Osteocyte (in vitro differentiated cells): ENCODE data around the gene PHC2. TPM values are rescaled to one million over a fixed set of nuclear protein-coding genes. Genes with fewer than 3 reads are reported as not detected.

ENCODE experiments used
- DNase-seq: peaks from one replicate; pipeline ENCODE4 v3.0.0; 2021; ENCODE audit warnings: mixed read lengths; ENCODE audit not compliant: unreplicated experiment; ENCODE audit errors: extremely low spot score
- H3K27ac Mint-ChIP-seq: one replicate; pipeline ENCODE4 v1.8.0; 2021; ENCODE audit warnings: mild to moderate bottlenecking, mixed read lengths; ENCODE audit not compliant: unreplicated experiment
- H3K27me3 Mint-ChIP-seq: one replicate; pipeline ENCODE4 v1.8.0; 2021; ENCODE audit warnings: mixed read lengths; ENCODE audit not compliant: unreplicated experiment
- H3K36me3 Mint-ChIP-seq: one replicate; pipeline ENCODE4 v1.8.0; 2021; ENCODE audit warnings: mixed read lengths; ENCODE audit not compliant: unreplicated experiment
- H3K4me1 Mint-ChIP-seq: one replicate; pipeline ENCODE4 v1.8.0; 2021; ENCODE audit warnings: mixed read lengths; ENCODE audit not compliant: unreplicated experiment
- H3K4me3 Mint-ChIP-seq: one replicate; pipeline ENCODE4 v1.8.0; 2021; ENCODE audit warnings: mild to moderate bottlenecking, moderate library complexity, mixed read lengths; ENCODE audit not compliant: unreplicated experiment
- H3K9me3 Mint-ChIP-seq: one replicate; pipeline ENCODE4 v1.8.0; 2021; ENCODE audit warnings: mixed read lengths; ENCODE audit not compliant: unreplicated experiment
- CTCF ChIP-seq: fragments of 200-600 bp; sonication (generic); IDR thresholded peaks from 2 replicates; pipeline ENCODE4 v1.5.0; 2021; ENCODE audit warnings: antibody characterized with exemption, mild to moderate bottlenecking, moderate library complexity
- total RNA-seq: library from RNA; stranded (reverse); gene quantifications from 2 replicates; pipeline ENCODE4 v1.2.1, GENCODE V29; 2021

The PHC2 gene
- total RNA-seq, 1 donor from 2014 or later: 160 TPM

DNA sequence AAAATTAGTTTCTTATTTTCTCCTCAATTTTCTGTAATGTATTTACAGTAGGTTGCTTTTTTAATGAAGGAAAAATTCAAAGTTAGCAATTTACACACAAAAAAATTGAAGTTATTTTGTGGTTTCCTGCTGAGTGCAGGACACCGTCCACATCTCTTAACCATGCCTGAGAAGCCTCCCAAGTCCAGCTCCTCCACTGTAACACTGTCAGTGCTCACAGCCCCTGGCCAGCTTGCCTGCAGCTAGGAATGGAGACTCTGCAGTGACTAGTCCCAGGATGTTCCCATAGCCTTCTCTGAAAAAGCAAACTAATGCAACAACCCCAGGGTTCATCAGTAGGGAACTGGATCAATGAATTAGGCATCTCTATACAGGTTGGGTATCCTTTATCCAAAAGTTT, 113.5 kb downstream of the PHC2 start:
- TF ChIP-seq CTCF: no peak
- peaks cover 22% of the 10 kb centered on the region for H3K4me1 Mint-ChIP-seq
- no peak overlapping the region for H3K4me3 Mint-ChIP-seq
- no peak overlapping the region for H3K27ac Mint-ChIP-seq
- no peak for DNase-seq
- H3K36me3 Mint-ChIP-seq: peaks cover 7% of the 10 kb centered on the region
- no peaks in the 10 kb centered on the region for H3K9me3 Mint-ChIP-seq
- no peaks in the 10 kb centered on the region for H3K27me3 Mint-ChIP-seq

- no peak overlapping the region for H3K4me3 Mint-ChIP-seq
- H3K27me3 Mint-ChIP-seq: no peaks in the 10 kb centered on the region
- H3K27ac Mint-ChIP-seq: no peak overlapping the region
- no peak for DNase-seq
- H3K36me3 Mint-ChIP-seq: peaks cover 4% of the 10 kb centered on the region
- H3K9me3 Mint-ChIP-seq: no peaks in the 10 kb centered on the region
- no peak for TF ChIP-seq CTCF
- H3K4me1 Mint-ChIP-seq: peaks cover 22% of the 10 kb centered on the region
Measured at GRCh38 chr1:33316601-33317000, 114.3 kb downstream of the PHC2 start.

DNA sequence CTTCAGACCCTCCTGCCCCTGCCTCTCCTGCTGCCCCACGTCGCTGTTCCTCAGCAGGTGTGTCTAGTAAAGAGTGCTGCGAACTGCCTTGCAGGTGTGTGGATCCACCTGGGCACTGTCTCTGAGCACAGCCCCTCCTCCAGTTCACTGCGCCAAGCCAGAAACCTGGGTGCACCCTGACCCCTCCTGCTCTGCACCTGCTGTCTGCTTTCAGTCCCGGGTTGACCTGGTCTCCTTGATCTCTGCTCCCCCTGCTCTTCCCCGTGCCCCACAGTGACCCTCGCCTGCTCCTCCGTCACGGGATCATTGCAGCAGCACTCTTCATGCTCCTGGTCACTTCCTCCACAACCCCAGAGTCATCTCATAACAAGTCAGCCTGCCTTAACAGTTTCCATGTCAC, 116.5 kb downstream of the PHC2 start:
- H3K9me3 Mint-ChIP-seq: no peaks in the 10 kb centered on the region
- H3K36me3 Mint-ChIP-seq: no peaks in the 10 kb centered on the region
- H3K4me1 Mint-ChIP-seq: peaks cover 22% of the 10 kb centered on the region
- H3K4me3 Mint-ChIP-seq: no peak overlapping the region
- no peak overlapping the region for H3K27ac Mint-ChIP-seq
- no peak for TF ChIP-seq CTCF
- no peaks in the 10 kb centered on the region for H3K27me3 Mint-ChIP-seq
- no peak for DNase-seq

- no peak for TF ChIP-seq CTCF
- Mint-ChIP-seq H3K4me1 (peaks cover 12% of the 10 kb centered on the region), H3K9me3 (no peaks in the 10 kb centered on the region), H3K27ac (no peak overlapping the region), H3K27me3 (no peaks in the 10 kb centered on the region), H3K4me3 (no peak overlapping the region), H3K36me3 (no peaks in the 10 kb centered on the region)
- no peak for DNase-seq
Measured at GRCh38 chr1:33312413-33312749, 118.5 kb downstream of the PHC2 start.

DNA sequence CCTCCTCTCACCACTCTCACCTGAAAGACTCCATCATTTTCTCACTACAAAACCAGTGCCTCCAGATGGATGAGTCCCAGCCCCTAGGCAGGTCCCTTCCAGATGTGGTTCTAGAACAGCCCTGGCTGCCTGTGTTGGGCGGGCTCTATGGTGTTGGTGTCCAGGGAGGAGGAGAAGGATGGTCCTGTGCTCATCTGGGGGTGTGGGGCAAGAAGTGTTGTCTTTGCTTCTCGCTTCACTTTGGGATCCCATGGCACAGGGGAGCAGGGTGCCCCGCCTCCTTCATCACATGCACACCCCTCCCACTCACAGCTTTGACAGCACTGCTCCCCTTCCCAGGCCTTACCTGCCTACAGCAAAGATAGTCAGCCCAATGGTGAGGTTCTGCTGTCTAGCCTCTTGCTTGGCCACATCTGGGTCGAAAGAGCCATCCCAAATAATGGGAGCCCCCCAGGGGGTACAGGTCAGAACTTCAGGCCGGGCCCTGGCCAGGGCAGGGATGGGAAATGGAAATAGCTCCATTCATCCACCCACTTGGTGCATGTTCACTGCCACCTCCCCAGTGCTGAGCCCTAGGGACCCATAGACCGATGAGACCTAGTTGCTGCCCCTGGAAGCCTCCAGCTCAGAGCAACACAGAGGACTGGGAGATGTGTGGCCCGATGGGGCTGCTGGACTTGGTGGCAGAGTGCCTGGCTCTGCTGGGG, 119.0 kb downstream of the PHC2 start:
- Mint-ChIP-seq H3K4me1 (peaks cover 11% of the 10 kb centered on the region), H3K27ac (no peak overlapping the region), H3K9me3 (no peaks in the 10 kb centered on the region), H3K36me3 (no peaks in the 10 kb centered on the region), H3K27me3 (no peaks in the 10 kb centered on the region), H3K4me3 (no peak overlapping the region)
- TF ChIP-seq CTCF: no peak
- no peak for DNase-seq
